ENCODE measurements around the gene CREG2. TPM values are rescaled to one million over a fixed set of nuclear protein-coding genes. Genes with fewer than 3 reads are reported as not detected.
A peak's percentile ranks its signal among the peaks of the same experiment; 100 is the strongest.
"Not testable (repeated sequence)": the region's sequence is repeated elsewhere in the genome, so short reads cannot be mapped to it uniquely, and the experiment has no call there.

CREG2 gene
- total RNA-seq, 1 experiment from 2014 or later, result 12.3 TPM

GRCh38 chr2:101327863-101328394, 59.4 kb downstream of the CREG2 start:
- Histone ChIP-seq H3K36me3 (ENCODE audit: low read depth) (0 out of 2 replicates have a peak, but pooled peaks cover 10% of the 10 kb centered on the region), H3F3A (ENCODE audit: insufficient read depth, low read depth) (peaks cover 44% of the 10 kb centered on the region), H3K9me2 (ENCODE audit: insufficient read depth) (no peaks in the 10 kb centered on the region), H3K9me3 (ENCODE audit: insufficient read depth, low read depth) (peaks cover 15% of the 10 kb centered on the region; the same call in 1 of the 2 replicates), H3K79me2 (ENCODE audit: low read depth) (no peaks in the 10 kb centered on the region), H3K4me3 (peak overlapping the region; percentile 54), H4K20me1 (ENCODE audit: insufficient read depth) (no peaks in the 10 kb centered on the region), H3K27me3 (ENCODE audit: insufficient read depth, low read depth) (no peaks in the 10 kb centered on the region), H3K27ac (peak overlapping the region; percentile 99), H3K4me1 (replicated peaks; ENCODE audit: insufficient read depth) (peaks cover 49% of the 10 kb centered on the region), H3K4me2 (peak overlapping the region; percentile 95), H2AFZ (peak overlapping the region; percentile 58; the same call in 1 of the 2 replicates)
- ChIA-PET CTCF (interaction anchor here (0.6 kb wide), 2 partner anchors 192 to 369 kb away, joined by 5 to 24 read pairs; no protein-coding TSS in a partner anchor), POLR2A (ENCODE audit: unreplicated experiment) (interaction anchor here (0.6 to 1.1 kb wide), 3 partner anchors 19 to 156 kb away, joined by 3 to 5 read pairs (median 4); partner anchors contain the start of gene RNF149)
- TF ChIP-seq CTCF (conservative IDR thresholded peaks at IDR 0.05) (no peak), EZH2 (IDR thresholded peaks at IDR 0.05; ENCODE audit: low read depth) (no peak)
- peak; percentile 79 to 97 for DNase-seq
- intact Hi-C loops (cut with micrococcal nuclease; ENCODE audit: unreplicated experiment), result loop anchor here (1.0 to 2.0 kb wide), 3 partner anchors 21 to 32 kb away; no protein-coding TSS in a partner anchor
- BruUV-seq (replicated peaks), result no TSS peak

GRCh38 chr2:101325425-101325824, 61.9 kb downstream of the CREG2 start:
- CTCF ChIA-PET, result no interaction called here
- intact Hi-C loops (cut with micrococcal nuclease; ENCODE audit: unreplicated experiment), result no loop called here

GRCh38 chr2:101316568-101316967, 70.7 kb downstream of the CREG2 start:
- H3K9me3 ChIP-seq (ENCODE audit: insufficient read depth, low read depth); H3K4me1 ChIP-seq (replicated peaks; ENCODE audit: insufficient read depth); H3K4me2 ChIP-seq; intact Hi-C loops (cut with micrococcal nuclease; ENCODE audit: unreplicated experiment); H2AFZ ChIP-seq; H3K27ac ChIP-seq; H3K36me3 ChIP-seq (ENCODE audit: low read depth); CTCF ChIA-PET; BruUV-seq (replicated peaks); H3K9me2 ChIP-seq (ENCODE audit: insufficient read depth); H3K27me3 ChIP-seq (ENCODE audit: insufficient read depth, low read depth); DNase-seq; H3K4me3 ChIP-seq; H4K20me1 ChIP-seq (ENCODE audit: insufficient read depth); H3K79me2 ChIP-seq (ENCODE audit: low read depth); POLR2A ChIA-PET (ENCODE audit: unreplicated experiment); H3F3A ChIP-seq (ENCODE audit: insufficient read depth, low read depth): not testable (repeated sequence)

More at GRCh38 chr2:101325425-101325824, 61.9 kb downstream of the CREG2 start:
- no peak overlapping the region for H3K27ac ChIP-seq
- BruUV-seq (replicated peaks), result no TSS peak
- no peaks in the 10 kb centered on the region for H3K79me2 ChIP-seq (ENCODE audit: low read depth)
- peaks cover 37% of the 10 kb centered on the region for H3K4me1 ChIP-seq (replicated peaks; ENCODE audit: insufficient read depth)
- no peaks in the 10 kb centered on the region for H3K9me2 ChIP-seq (ENCODE audit: insufficient read depth)
- 0 out of 2 replicates have a peak, but pooled peaks cover 10% of the 10 kb centered on the region for H3K36me3 ChIP-seq (ENCODE audit: low read depth)
- no peak overlapping the region for H3K4me2 ChIP-seq
- H2AFZ ChIP-seq, result no peak overlapping the region
- H3F3A ChIP-seq (ENCODE audit: insufficient read depth, low read depth), result peaks cover 40% of the 10 kb centered on the region
- no peak for TF ChIP-seq EZH2 (IDR thresholded peaks at IDR 0.05; ENCODE audit: low read depth)
- H3K27me3 ChIP-seq (ENCODE audit: insufficient read depth, low read depth), result no peaks in the 10 kb centered on the region
- no peaks in the 10 kb centered on the region for H4K20me1 ChIP-seq (ENCODE audit: insufficient read depth)
- POLR2A ChIA-PET (ENCODE audit: unreplicated experiment), result no interaction called here
- no peak for DNase-seq
- H3K4me3 ChIP-seq, result no peak overlapping the region
- H3K9me3 ChIP-seq (ENCODE audit: insufficient read depth, low read depth), result peaks cover 15% of the 10 kb centered on the region; the same call in 1 of the 2 replicates

- H3K9me3 ChIP-seq (ENCODE audit: insufficient read depth, low read depth), result no peaks in the 10 kb centered on the region
- peaks cover 19% of the 10 kb centered on the region for H3K79me2 ChIP-seq (ENCODE audit: low read depth)
- H3K27me3 ChIP-seq (ENCODE audit: insufficient read depth, low read depth), result no peaks in the 10 kb centered on the region
- TF ChIP-seq CTCF (conservative IDR thresholded peaks at IDR 0.05) (no peak), EZH2 (IDR thresholded peaks at IDR 0.05; ENCODE audit: low read depth) (no peak)
- peaks cover 18% of the 10 kb centered on the region for H3K4me1 ChIP-seq (replicated peaks; ENCODE audit: insufficient read depth)
- no peaks in the 10 kb centered on the region for H3K9me2 ChIP-seq (ENCODE audit: insufficient read depth)
- H2AFZ ChIP-seq, result no peak overlapping the region
- CTCF ChIA-PET, result no interaction called here
- intact Hi-C loops (cut with micrococcal nuclease; ENCODE audit: unreplicated experiment), result no loop called here
- no peak overlapping the region for H3K4me3 ChIP-seq
- no peaks in the 10 kb centered on the region for H3K36me3 ChIP-seq (ENCODE audit: low read depth)
- H3K4me2 ChIP-seq, result peak overlapping the region; percentile 12
- DNase-seq, result no peak
- POLR2A ChIA-PET (ENCODE audit: unreplicated experiment), result interaction anchor here (0.6 kb wide), 1 partner anchor 23 kb away, joined by 4 read pairs; no protein-coding TSS in a partner anchor
- peaks cover 1% of the 10 kb centered on the region for H4K20me1 ChIP-seq (ENCODE audit: insufficient read depth)
- H3F3A ChIP-seq (ENCODE audit: insufficient read depth, low read depth), result peaks cover 9% of the 10 kb centered on the region
- no peak overlapping the region for H3K27ac ChIP-seq
- BruUV-seq (replicated peaks), result no TSS peak
Measured at GRCh38 chr2:101311696-101312017, 75.6 kb downstream of the CREG2 start.
